HL-60 (cell line): ENCODE results near the gene BRSK2.

ENCODE experiments used
- DNase-seq, 2 experiments: peaks; one replicate each; pipeline ENCODE4 v3.0.0-alpha.2; 2010 to 2020; ENCODE audit warnings: low read depth in 1 of 2, low spot score in 1 of 2
- H3K27ac ChIP-seq: fragments of 250-450 bp; sonication (Bioruptor Pico); replicated peaks from 2 replicates; pipeline ENCODE4 v1.5.1; 2020; ENCODE audit warnings: mild to moderate bottlenecking, moderate library complexity
- H3K27me3 ChIP-seq: fragments of 250-450 bp; sonication (Bioruptor Pico); 2 replicates; pipeline ENCODE4 v1.5.1; 2021; ENCODE audit warnings: mild to moderate bottlenecking, moderate library complexity; ENCODE audit not compliant: insufficient read depth, poor library complexity, severe bottlenecking
- H3K4me3 ChIP-seq: replicated peaks from 2 replicates; pipeline ENCODE4 v1.5.1; 2011; ENCODE audit warnings: mild to moderate bottlenecking, control low read depth, low read length; ENCODE audit not compliant: insufficient read depth
- GABPA ChIP-seq: IDR thresholded peaks from 2 replicates; pipeline ENCODE4 v1.6.1; 2012; ENCODE audit warnings: low read depth
- POLR2AphosphoS5 ChIP-seq: IDR thresholded peaks from 2 replicates; pipeline ENCODE4 v1.6.1; 2012; ENCODE audit warnings: low read depth
- SPI1 ChIP-seq: IDR thresholded peaks from 2 replicates; pipeline ENCODE4 v1.6.1; 2012; ENCODE audit warnings: low read depth, mild to moderate bottlenecking, borderline replicate concordance
- TF ChIP-seq, protein P1 (sequence below): IDR thresholded peaks from 2 replicates; pipeline ENCODE4 v1.6.1; 2012; ENCODE audit warnings: low read depth; ENCODE audit not compliant: insufficient replicate concordance
- TF ChIP-seq, protein P2 (sequence below): IDR thresholded peaks from one replicate; pipeline ENCODE4 v1.5.1; 2011; ENCODE audit warnings: low read length, control low read depth, inconsistent platforms; ENCODE audit not compliant: insufficient read depth

BRSK2 gene

DNA sequence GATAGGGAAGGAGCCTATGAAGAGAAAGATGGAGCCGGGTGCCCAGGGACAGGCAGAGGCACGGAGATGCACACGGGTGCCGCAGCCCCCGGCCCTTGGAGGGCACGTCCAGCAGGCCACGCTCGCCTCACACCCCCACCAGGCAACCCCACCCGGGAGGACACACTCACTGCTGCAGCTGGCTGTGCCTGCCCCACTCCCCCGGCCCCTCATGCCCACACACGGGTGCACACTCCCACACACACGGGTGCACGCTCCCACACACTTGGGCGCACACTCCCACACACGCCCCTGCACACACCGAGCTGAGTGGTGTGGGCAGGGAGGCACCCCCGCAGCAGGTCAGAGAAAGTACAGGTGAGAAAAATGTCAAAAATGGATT lies 95.8 kb downstream of the BRSK2 start:
- no peak overlapping the region for H3K27ac ChIP-seq
- DNase-seq: no peak
- no peaks in the 10 kb centered on the region for H3K27me3 ChIP-seq
- no peak overlapping the region for H3K4me3 ChIP-seq
- TF ChIP-seq, protein P1, sequence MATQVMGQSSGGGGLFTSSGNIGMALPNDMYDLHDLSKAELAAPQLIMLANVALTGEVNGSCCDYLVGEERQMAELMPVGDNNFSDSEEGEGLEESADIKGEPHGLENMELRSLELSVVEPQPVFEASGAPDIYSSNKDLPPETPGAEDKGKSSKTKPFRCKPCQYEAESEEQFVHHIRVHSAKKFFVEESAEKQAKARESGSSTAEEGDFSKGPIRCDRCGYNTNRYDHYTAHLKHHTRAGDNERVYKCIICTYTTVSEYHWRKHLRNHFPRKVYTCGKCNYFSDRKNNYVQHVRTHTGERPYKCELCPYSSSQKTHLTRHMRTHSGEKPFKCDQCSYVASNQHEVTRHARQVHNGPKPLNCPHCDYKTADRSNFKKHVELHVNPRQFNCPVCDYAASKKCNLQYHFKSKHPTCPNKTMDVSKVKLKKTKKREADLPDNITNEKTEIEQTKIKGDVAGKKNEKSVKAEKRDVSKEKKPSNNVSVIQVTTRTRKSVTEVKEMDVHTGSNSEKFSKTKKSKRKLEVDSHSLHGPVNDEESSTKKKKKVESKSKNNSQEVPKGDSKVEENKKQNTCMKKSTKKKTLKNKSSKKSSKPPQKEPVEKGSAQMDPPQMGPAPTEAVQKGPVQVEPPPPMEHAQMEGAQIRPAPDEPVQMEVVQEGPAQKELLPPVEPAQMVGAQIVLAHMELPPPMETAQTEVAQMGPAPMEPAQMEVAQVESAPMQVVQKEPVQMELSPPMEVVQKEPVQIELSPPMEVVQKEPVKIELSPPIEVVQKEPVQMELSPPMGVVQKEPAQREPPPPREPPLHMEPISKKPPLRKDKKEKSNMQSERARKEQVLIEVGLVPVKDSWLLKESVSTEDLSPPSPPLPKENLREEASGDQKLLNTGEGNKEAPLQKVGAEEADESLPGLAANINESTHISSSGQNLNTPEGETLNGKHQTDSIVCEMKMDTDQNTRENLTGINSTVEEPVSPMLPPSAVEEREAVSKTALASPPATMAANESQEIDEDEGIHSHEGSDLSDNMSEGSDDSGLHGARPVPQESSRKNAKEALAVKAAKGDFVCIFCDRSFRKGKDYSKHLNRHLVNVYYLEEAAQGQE: no peak
- TF ChIP-seq, protein P2, sequence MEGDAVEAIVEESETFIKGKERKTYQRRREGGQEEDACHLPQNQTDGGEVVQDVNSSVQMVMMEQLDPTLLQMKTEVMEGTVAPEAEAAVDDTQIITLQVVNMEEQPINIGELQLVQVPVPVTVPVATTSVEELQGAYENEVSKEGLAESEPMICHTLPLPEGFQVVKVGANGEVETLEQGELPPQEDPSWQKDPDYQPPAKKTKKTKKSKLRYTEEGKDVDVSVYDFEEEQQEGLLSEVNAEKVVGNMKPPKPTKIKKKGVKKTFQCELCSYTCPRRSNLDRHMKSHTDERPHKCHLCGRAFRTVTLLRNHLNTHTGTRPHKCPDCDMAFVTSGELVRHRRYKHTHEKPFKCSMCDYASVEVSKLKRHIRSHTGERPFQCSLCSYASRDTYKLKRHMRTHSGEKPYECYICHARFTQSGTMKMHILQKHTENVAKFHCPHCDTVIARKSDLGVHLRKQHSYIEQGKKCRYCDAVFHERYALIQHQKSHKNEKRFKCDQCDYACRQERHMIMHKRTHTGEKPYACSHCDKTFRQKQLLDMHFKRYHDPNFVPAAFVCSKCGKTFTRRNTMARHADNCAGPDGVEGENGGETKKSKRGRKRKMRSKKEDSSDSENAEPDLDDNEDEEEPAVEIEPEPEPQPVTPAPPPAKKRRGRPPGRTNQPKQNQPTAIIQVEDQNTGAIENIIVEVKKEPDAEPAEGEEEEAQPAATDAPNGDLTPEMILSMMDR: no peak
- no peak for TF ChIP-seq GABPA
- no peak for TF ChIP-seq POLR2AphosphoS5
- no peak for TF ChIP-seq SPI1

DNA sequence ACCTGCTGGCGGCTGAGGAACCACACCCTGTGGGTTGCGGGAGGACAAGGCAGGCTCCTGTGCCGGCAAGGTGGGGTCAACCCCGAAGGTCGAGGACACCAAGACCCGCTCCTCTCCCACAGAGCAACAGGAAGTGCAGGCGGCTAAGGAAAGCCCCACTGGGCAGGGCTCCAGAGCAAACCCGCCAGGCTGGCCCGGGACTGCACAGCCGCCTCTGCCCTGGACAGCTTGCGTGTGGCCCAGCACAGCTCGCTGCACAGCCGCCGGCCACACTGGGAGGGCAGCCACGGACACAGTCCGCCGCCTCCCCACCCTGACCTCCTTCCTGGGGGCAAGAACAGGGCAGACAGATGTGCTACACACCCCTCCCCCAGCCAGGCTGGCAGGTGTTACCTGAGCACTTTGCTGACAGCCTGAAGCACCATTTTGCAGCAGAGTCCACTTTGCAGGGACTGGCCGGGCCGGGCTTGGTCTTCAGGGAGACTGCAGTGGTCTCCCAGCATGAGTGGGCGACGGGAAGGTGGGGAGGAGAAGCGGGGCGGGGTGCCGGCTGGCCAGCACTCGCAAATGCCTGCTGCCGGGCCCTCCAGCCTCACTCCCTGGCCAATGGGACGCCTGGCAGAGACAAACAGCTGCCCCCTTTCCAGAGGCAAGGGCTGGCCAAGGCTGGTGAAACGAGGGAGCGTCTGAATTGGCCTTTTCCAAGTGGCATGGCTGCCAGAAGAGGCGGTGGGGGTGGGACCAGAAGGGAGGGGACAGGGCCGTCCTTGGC lies 96.5 kb downstream of the BRSK2 start, which contains the start of gene MOB2:
TSS of gene MOB2 (minus strand) at position 726 of the 772 bp plus-strand sequence. CDS start at position 503, 223 bp downstream.
- H3K4me3 ChIP-seq: no peak within 1 kb of the TSS
- H3K27me3 ChIP-seq: no peaks in the 10 kb centered on the region
- TF ChIP-seq, protein P2: no peak
- no peak for TF ChIP-seq SPI1
- TF ChIP-seq GABPA: no peak
- TF ChIP-seq POLR2AphosphoS5: no peak
- TF ChIP-seq, protein P1: no peak
- H3K27ac ChIP-seq: no peak within 1 kb of the TSS
- DNase-seq: no peak

DNA sequence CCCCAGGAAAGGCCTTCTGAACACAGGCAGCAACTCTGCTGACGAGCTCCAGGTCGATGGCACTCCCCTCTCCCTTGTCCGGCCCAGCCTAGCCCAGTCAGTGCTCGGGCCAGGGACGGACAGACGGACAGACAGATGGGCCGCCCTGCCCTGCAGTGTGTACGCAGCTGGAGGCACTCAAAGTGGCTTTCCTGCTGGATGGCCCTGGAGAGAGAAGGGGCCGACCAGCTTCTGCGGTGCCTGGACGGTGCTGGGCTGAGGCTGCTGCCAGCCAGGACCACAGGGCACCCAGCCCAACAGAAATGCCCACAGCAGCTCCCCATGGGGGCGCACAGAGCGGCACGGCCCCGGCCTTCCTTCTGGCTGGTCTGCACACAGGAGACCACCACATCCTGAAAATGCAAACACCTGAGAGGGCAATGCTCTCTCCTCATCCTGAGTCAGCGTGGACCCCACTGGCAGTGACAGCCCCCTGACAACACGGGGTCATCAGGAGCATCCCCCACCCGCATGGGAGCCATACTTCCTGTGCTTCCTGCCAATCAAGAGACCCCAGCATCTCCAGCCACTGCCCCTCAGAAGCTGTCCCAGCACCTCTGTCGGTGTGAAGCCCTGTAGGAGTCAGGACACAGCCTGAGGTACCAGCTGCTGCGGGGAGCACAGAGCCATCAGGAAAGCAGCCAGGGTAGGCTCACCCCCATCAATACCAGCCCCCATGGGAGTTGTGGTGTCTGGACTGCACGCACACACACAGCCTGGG lies 97.5 kb downstream of the BRSK2 start:
- no peak overlapping the region for H3K27ac ChIP-seq
- H3K4me3 ChIP-seq: no peak overlapping the region
- H3K27me3 ChIP-seq: no peaks in the 10 kb centered on the region
- TF ChIP-seq POLR2AphosphoS5 (no peak), SPI1 (no peak)
- TF ChIP-seq, protein P2: no peak
- TF ChIP-seq, protein P1: no peak
- DNase-seq: no peak
